Forelimb muscle (tissue), 1 donor: Measurements from ENCODE around the gene C4A. TPM values are rescaled to one million over a fixed set of nuclear protein-coding genes. Genes with fewer than 3 reads are reported as not detected.
A peak's percentile ranks its signal among the peaks of the same experiment; 100 is the strongest.
"Not testable (repeated sequence)": the region's sequence is repeated elsewhere in the genome, so short reads cannot be mapped to it uniquely, and the experiment has no call there.

Experiments
- DNase-seq: peaks from one replicate; pipeline ENCODE4 v3.0.0-alpha.2; 2013; ENCODE audit warnings: low read depth
- polyA plus RNA-seq: library from polyadenylated mRNA; unstranded; fragments of 120-200 nt; gene quantifications from one replicate; pipeline ENCODE4 v1.2.1, GENCODE V29; 2013; ENCODE audit not compliant: insufficient read length

The C4A gene
- polyA plus RNA-seq, 1 donor, result 19.3 TPM

GRCh38 chr6:31958741-31959739, 22.8 kb upstream of the C4A start, which contains the start of the genes NELFE and SKIC2:
Gene NELFE, minus strand, starts transcription at chr6:31958971. Its CDS starts 525 bp downstream, at chr6:31958446.
Gene SKIC2, plus strand, starts transcription at chr6:31959175. Its CDS starts 18 bp downstream, at chr6:31959193.
- peak; percentile 93 for DNase-seq

GRCh38 chr6:31961616-31962015, 20.2 kb upstream of the C4A start:
- DNase-seq, result no peak

- no peak for DNase-seq
These were observed 17.9 kb upstream of the C4A start for GRCh38 chr6:31963921-31964320.

- no peak for DNase-seq
These were observed 16.2 kb upstream of the C4A start for GRCh38 chr6:31965700-31966099.

- DNase-seq, result no peak
These were observed 15.4 kb upstream of the C4A start for GRCh38 chr6:31966506-31966905.

- DNase-seq, result no peak
These were observed 14.6 kb upstream of the C4A start for GRCh38 chr6:31966997-31967925.

- no peak for DNase-seq
These were observed 13.9 kb upstream of the C4A start for GRCh38 chr6:31967926-31968320.

GRCh38 chr6:31968326-31968725, 13.5 kb upstream of the C4A start:
- no peak for DNase-seq

- DNase-seq, result no peak
These were observed 12.8 kb upstream of the C4A start for GRCh38 chr6:31968791-31969711.

- DNase-seq, result no peak
These were observed 11.9 kb upstream of the C4A start for GRCh38 chr6:31969712-31970603.

GRCh38 chr6:31970604-31971271, 11.1 kb upstream of the C4A start:
- no peak for DNase-seq

GRCh38 chr6:31971279-31971992, 10.4 kb upstream of the C4A start:
- DNase-seq, result no peak

GRCh38 chr6:31971993-31972708, 9.7 kb upstream of the C4A start, which contains the start of gene DXO:
Gene DXO, minus strand, starts transcription at chr6:31972138. Its CDS starts 463 bp downstream, at chr6:31971675.
- peak; percentile 88 for DNase-seq

GRCh38 chr6:31972709-31973350, 9.0 kb upstream of the C4A start:
- no peak for DNase-seq

GRCh38 chr6:31976065-31976464, 5.8 kb upstream of the C4A start:
- DNase-seq, result not testable (repeated sequence)

GRCh38 chr6:31977816-31978431, 3.9 kb upstream of the C4A start:
- no peak for DNase-seq

GRCh38 chr6:31978831-31979230, 3.0 kb upstream of the C4A start:
- DNase-seq, result no peak
